GM12892 (cell line): Measurements from ENCODE around the gene NET1.

ENCODE experiments used
- POLR2A ChIP-seq: IDR thresholded peaks from 2 replicates; pipeline ENCODE4 v1.6.1; 2011; ENCODE audit warnings: low read depth, low read length, control low read depth
- TAF1 ChIP-seq: IDR thresholded peaks from 2 replicates; pipeline ENCODE4 v1.6.1; 2011; ENCODE audit warnings: low read depth, mild to moderate bottlenecking, control low read depth, low read length, borderline replicate concordance

DNA sequence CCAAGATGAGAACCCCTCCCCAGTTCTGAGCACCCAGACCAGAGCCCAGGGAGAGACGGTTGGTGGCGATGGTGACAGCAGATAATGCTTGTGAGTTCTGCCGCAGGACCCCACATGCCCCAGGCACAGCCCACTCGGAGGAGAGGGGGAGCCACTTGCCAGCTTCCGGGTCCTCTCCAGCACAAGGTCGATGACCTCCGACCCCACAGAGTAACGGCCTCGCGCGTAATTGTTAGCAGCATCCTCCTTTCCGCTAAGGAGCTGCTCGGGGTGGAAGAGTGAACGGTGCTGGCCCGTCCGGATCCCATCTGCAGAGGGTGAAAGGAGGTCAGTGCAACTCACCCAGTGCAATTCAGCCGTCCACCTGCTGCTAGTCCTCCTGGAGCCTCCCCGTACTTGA lies 17.2 kb upstream of the NET1 start:
- TF ChIP-seq POLR2A (no peak), TAF1 (no peak)
